Loucy (cell line): ENCODE data around the gene KLC1.

ENCODE experiments used
- H2AFZ ChIP-seq: fragments of 200-600 bp; sonication (generic); 2 replicates; pipeline ENCODE4 v1.6.0; 2016; ENCODE audit warnings: antibody characterized with exemption, mild to moderate bottlenecking, low read length, moderate library complexity
- H3F3A ChIP-seq: fragments of 200-600 bp; 2 replicates; pipeline ENCODE4 v1.6.0; 2016; ENCODE audit warnings: antibody characterized with exemption, low read depth, mild to moderate bottlenecking
- H3K27me3 ChIP-seq: fragments of 200-600 bp; sonication (generic); 2 replicates; pipeline ENCODE4 v1.6.1; 2014; ENCODE audit warnings: low read length, mild to moderate bottlenecking; ENCODE audit not compliant: insufficient read depth, poor library complexity, severe bottlenecking
- H3K36me3 ChIP-seq: fragments of 200-600 bp; sonication (generic); 2 replicates; pipeline ENCODE4 v1.6.1; 2016; ENCODE audit warnings: low read length; ENCODE audit not compliant: insufficient read depth
- H3K4me1 ChIP-seq: fragments of 200-600 bp; sonication (generic); 2 replicates; pipeline ENCODE4 v1.5.1; 2014; ENCODE audit warnings: low read length, mild to moderate bottlenecking; ENCODE audit not compliant: insufficient read depth, poor library complexity, severe bottlenecking
- H3K4me2 ChIP-seq: fragments of 200-600 bp; sonication (generic); 2 replicates; pipeline ENCODE4 v1.6.0; 2014; ENCODE audit warnings: antibody characterized with exemption, low read length, low read depth, mild to moderate bottlenecking; ENCODE audit not compliant: poor library complexity, severe bottlenecking
- H3K4me3 ChIP-seq: fragments of 200-600 bp; sonication (generic); 2 replicates; pipeline ENCODE4 v1.5.1; 2014; ENCODE audit warnings: low read length, mild to moderate bottlenecking, mixed read lengths; ENCODE audit not compliant: poor library complexity, severe bottlenecking
- H3K79me2 ChIP-seq: fragments of 200-600 bp; sonication (generic); 2 replicates; pipeline ENCODE4 v1.6.1; 2014; ENCODE audit warnings: low read length; ENCODE audit not compliant: insufficient read depth
- H3K9ac ChIP-seq: fragments of 200-600 bp; sonication (generic); 2 replicates; pipeline ENCODE4 v1.6.0; 2014; ENCODE audit warnings: mild to moderate bottlenecking, low read depth, low read length, moderate library complexity; ENCODE audit not compliant: poor library complexity, severe bottlenecking
- H3K9me2 ChIP-seq: fragments of 200-600 bp; sonication (generic); replicated peaks from 2 replicates; pipeline ENCODE4 v1.6.1; 2016; ENCODE audit warnings: low read depth, low read length, mixed read lengths
- H3K9me3 ChIP-seq: fragments of 200-600 bp; sonication (generic); 2 replicates; pipeline ENCODE4 v1.6.1; 2014; ENCODE audit warnings: mild to moderate bottlenecking, antibody characterized with exemption, low read length, low read depth; ENCODE audit not compliant: insufficient read depth
- H4K20me1 ChIP-seq: fragments of 200-600 bp; sonication (generic); 2 replicates; pipeline ENCODE4 v1.6.0; 2014; ENCODE audit warnings: antibody characterized with exemption, low read length, mild to moderate bottlenecking; ENCODE audit not compliant: insufficient read depth, poor library complexity, severe bottlenecking
- CTCF ChIP-seq: fragments of 200-600 bp; sonication (generic); conservative IDR thresholded peaks from 2 replicates; pipeline ENCODE4 v1.5.1; 2014; ENCODE audit warnings: mild to moderate bottlenecking, antibody characterized with exemption, low read length
- EZH2phosphoT487 ChIP-seq: fragments of 200-600 bp; IDR thresholded peaks from 2 replicates; pipeline ENCODE4 v1.6.1; 2018; ENCODE audit warnings: antibody characterized with exemption, mild to moderate bottlenecking, moderate library complexity, borderline replicate concordance

The KLC1 gene

GRCh38 chr14:103638594-103638993 is 9.6 kb downstream of the KLC1 start:
- Histone ChIP-seq H3F3A (no peaks in the 10 kb centered on the region), H3K4me2 (no peak overlapping the region), H3K27me3 (no peaks in the 10 kb centered on the region), H3K79me2 (peaks cover 91% of the 10 kb centered on the region), H3K4me3 (no peak overlapping the region), H3K36me3 (peaks cover 13% of the 10 kb centered on the region; the same call in 1 of the 2 replicates), H4K20me1 (peaks cover 62% of the 10 kb centered on the region), H3K9me3 (no peaks in the 10 kb centered on the region), H3K4me1 (peaks cover 15% of the 10 kb centered on the region), H3K9me2 (no peaks in the 10 kb centered on the region), H2AFZ (no peak overlapping the region), H3K9ac (no peak overlapping the region)
- TF ChIP-seq CTCF, result no peak
- TF ChIP-seq EZH2phosphoT487, result no peak

- Histone ChIP-seq H4K20me1 (peaks cover 43% of the 10 kb centered on the region), H3K36me3 (peaks cover 13% of the 10 kb centered on the region; the same call in 1 of the 2 replicates), H2AFZ (no peak overlapping the region), H3K9me3 (no peaks in the 10 kb centered on the region), H3K4me2 (no peak overlapping the region), H3K79me2 (peaks cover 95% of the 10 kb centered on the region), H3K9me2 (no peaks in the 10 kb centered on the region), H3K9ac (no peak overlapping the region), H3K4me3 (no peak overlapping the region), H3K27me3 (no peaks in the 10 kb centered on the region), H3K4me1 (peaks cover 1% of the 10 kb centered on the region), H3F3A (no peaks in the 10 kb centered on the region)
- TF ChIP-seq EZH2phosphoT487, result no peak
- no peak for TF ChIP-seq CTCF
Measured at GRCh38 chr14:103641161-103641560, 12.2 kb downstream of the KLC1 start.

- Histone ChIP-seq H2AFZ (no peak overlapping the region), H3K27me3 (no peaks in the 10 kb centered on the region), H3K4me3 (no peak overlapping the region), H3K4me1 (no peaks in the 10 kb centered on the region), H3K4me2 (no peak overlapping the region), H3K79me2 (peaks cover 95% of the 10 kb centered on the region), H3K9me2 (no peaks in the 10 kb centered on the region), H4K20me1 (peaks cover 28% of the 10 kb centered on the region), H3K36me3 (no peaks in the 10 kb centered on the region), H3K9me3 (no peaks in the 10 kb centered on the region), H3F3A (no peaks in the 10 kb centered on the region), H3K9ac (no peak overlapping the region)
- no peak for TF ChIP-seq CTCF
- no peak for TF ChIP-seq EZH2phosphoT487
Measured at GRCh38 chr14:103646189-103646588, 17.2 kb downstream of the KLC1 start.
